Endothelial cell (in vitro differentiated cells): ENCODE measurements around the gene DLGAP1. TPM values are rescaled to one million over a fixed set of nuclear protein-coding genes. Genes with fewer than 3 reads are reported as not detected.

Experiments used
- DNase-seq: peaks from one replicate; pipeline ENCODE4 v3.0.0; 2021; ENCODE audit warnings: low spot score
- H3K27ac Mint-ChIP-seq: one replicate; pipeline ENCODE4 v1.8.0; 2021; ENCODE audit warnings: mixed read lengths, inconsistent platforms; ENCODE audit not compliant: unreplicated experiment
- H3K27me3 Mint-ChIP-seq: one replicate; pipeline ENCODE4 v1.8.0; 2021; ENCODE audit warnings: mild to moderate bottlenecking, moderate library complexity, mixed read lengths, inconsistent platforms; ENCODE audit not compliant: unreplicated experiment
- H3K36me3 Mint-ChIP-seq: one replicate; pipeline ENCODE4 v1.8.0; 2021; ENCODE audit warnings: mild to moderate bottlenecking, low read depth, mixed read lengths, inconsistent platforms; ENCODE audit not compliant: unreplicated experiment
- H3K4me1 Mint-ChIP-seq: one replicate; pipeline ENCODE4 v1.8.0; 2021; ENCODE audit warnings: mild to moderate bottlenecking, mixed read lengths, inconsistent platforms; ENCODE audit not compliant: unreplicated experiment
- H3K4me3 Mint-ChIP-seq: one replicate; pipeline ENCODE4 v1.8.0; 2021; ENCODE audit warnings: mild to moderate bottlenecking, mixed read lengths, inconsistent platforms; ENCODE audit not compliant: unreplicated experiment
- H3K9me3 Mint-ChIP-seq: one replicate; pipeline ENCODE4 v1.8.0; 2021; ENCODE audit warnings: mixed read lengths, inconsistent platforms; ENCODE audit not compliant: unreplicated experiment
- CTCF ChIP-seq: fragments of 200-600 bp; sonication (generic); IDR thresholded peaks from one replicate; pipeline ENCODE4 v1.5.0; 2021; ENCODE audit warnings: antibody characterized with exemption; ENCODE audit not compliant: unreplicated experiment
- total RNA-seq: library from RNA; stranded (reverse); fragmentation: NEBNext Ultra II Directional; extraction: Animal tissue kit (Norgen Biotek cat#: 25700); gene quantifications from one replicate; pipeline ENCODE4 v1.2.1, GENCODE V29; 2021; ENCODE audit not compliant: unreplicated experiment

Gene DLGAP1
- total RNA-seq, 1 donor from 2014 or later, result 1.8 TPM

- Mint-ChIP-seq H3K9me3 (no peaks in the 10 kb centered on the region), H3K4me1 (peaks cover 7% of the 10 kb centered on the region), H3K4me3 (no peak overlapping the region), H3K27ac (no peak overlapping the region), H3K36me3 (no peaks in the 10 kb centered on the region), H3K27me3 (no peaks in the 10 kb centered on the region)
- peak; percentile 4 for DNase-seq
- TF ChIP-seq CTCF, result no peak
Observed at GRCh38 chr18:4181882-4182568, 273.1 kb downstream of the DLGAP1 start.

GRCh38 chr18:4181086-4181485 lies 274.0 kb downstream of the DLGAP1 start:
- Mint-ChIP-seq H3K27ac (no peak overlapping the region), H3K27me3 (no peaks in the 10 kb centered on the region), H3K9me3 (no peaks in the 10 kb centered on the region), H3K36me3 (no peaks in the 10 kb centered on the region), H3K4me1 (peaks cover 7% of the 10 kb centered on the region), H3K4me3 (no peak overlapping the region)
- TF ChIP-seq CTCF, result no peak
- no peak for DNase-seq

- Mint-ChIP-seq H3K27me3 (no peaks in the 10 kb centered on the region), H3K4me3 (no peak overlapping the region), H3K9me3 (no peaks in the 10 kb centered on the region), H3K36me3 (no peaks in the 10 kb centered on the region), H3K27ac (no peak overlapping the region), H3K4me1 (no peaks in the 10 kb centered on the region)
- TF ChIP-seq CTCF, result no peak
- no peak for DNase-seq
Observed at GRCh38 chr18:4172196-4173100, 282.7 kb downstream of the DLGAP1 start.

- Mint-ChIP-seq H3K9me3 (no peaks in the 10 kb centered on the region), H3K4me1 (no peaks in the 10 kb centered on the region), H3K36me3 (no peaks in the 10 kb centered on the region), H3K27ac (no peak overlapping the region), H3K27me3 (no peaks in the 10 kb centered on the region), H3K4me3 (no peak overlapping the region)
- no peak for DNase-seq
- no peak for TF ChIP-seq CTCF
Observed at GRCh38 chr18:4157352-4157751, 297.8 kb downstream of the DLGAP1 start.

DNA sequence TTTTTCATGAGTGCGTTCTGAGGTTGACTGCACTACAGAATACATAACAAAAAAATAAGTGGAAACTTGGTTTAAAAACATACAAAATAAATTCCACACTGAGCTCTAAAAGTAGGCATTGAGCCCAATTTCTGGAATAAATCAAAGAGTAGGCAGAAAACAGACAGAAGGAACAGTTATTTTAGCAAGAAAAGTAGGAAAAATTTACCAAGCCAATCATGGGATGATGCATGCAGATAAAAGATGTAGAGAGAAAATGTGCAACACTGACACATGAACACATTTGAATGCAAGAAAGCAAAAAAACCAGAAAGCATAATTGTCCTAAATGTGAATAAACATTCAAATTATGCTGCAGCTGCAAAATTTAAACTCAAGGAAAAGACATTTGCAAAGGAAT lies 308.3 kb downstream of the DLGAP1 start:
- H3K36me3 Mint-ChIP-seq, result no peaks in the 10 kb centered on the region
- no peak for DNase-seq
- H3K9me3 Mint-ChIP-seq, result no peaks in the 10 kb centered on the region
- H3K4me3 Mint-ChIP-seq, result no peak overlapping the region
- H3K4me1 Mint-ChIP-seq, result no peaks in the 10 kb centered on the region
- H3K27me3 Mint-ChIP-seq, result no peaks in the 10 kb centered on the region
- TF ChIP-seq CTCF, result no peak
- no peak overlapping the region for H3K27ac Mint-ChIP-seq
